Subcutaneous adipose tissue (tissue), 4 donors: ENCODE data around the gene SMLR1. TPM values are rescaled to one million over a fixed set of nuclear protein-coding genes. Genes with fewer than 3 reads are reported as not detected.

Experiments used
- CTCF ChIP-seq: fragments of 450-650 bp; IDR thresholded peaks from one replicate; pipeline ENCODE4 v1.5.1; 2016; ENCODE audit warnings: low read depth, mild to moderate bottlenecking, control low read depth, antibody characterized with exemption, moderate library complexity
- total RNA-seq, 4 donors: library from RNA; depleted of rRNA; stranded (reverse); fragments of >200 nt; gene quantifications; one replicate each; pipeline ENCODE4 v1.1.0, GENCODE V29; 2016

SMLR1 gene
- total RNA-seq, 4 donors from 2014 or later = not detected

GRCh38 chr6:130825772-130826441 lies 1.3 kb upstream of the SMLR1 start:
- no peak for TF ChIP-seq CTCF

GRCh38 chr6:130826442-130827246 lies 562 bp upstream of the SMLR1 start:
- no peak for TF ChIP-seq CTCF

- TF ChIP-seq CTCF = no peak
These were observed 2.2 kb downstream of the SMLR1 start for GRCh38 chr6:130829333-130829910.

GRCh38 chr6:130831607-130832006 lies 4.4 kb downstream of the SMLR1 start:
- TF ChIP-seq CTCF = no peak

- no peak for TF ChIP-seq CTCF
These were observed 6.4 kb downstream of the SMLR1 start for GRCh38 chr6:130833569-130833968.

GRCh38 chr6:130834482-130835251 lies 7.5 kb downstream of the SMLR1 start:
- no peak for TF ChIP-seq CTCF
